Measurements from ENCODE around the gene THPO.

THPO gene

DNA sequence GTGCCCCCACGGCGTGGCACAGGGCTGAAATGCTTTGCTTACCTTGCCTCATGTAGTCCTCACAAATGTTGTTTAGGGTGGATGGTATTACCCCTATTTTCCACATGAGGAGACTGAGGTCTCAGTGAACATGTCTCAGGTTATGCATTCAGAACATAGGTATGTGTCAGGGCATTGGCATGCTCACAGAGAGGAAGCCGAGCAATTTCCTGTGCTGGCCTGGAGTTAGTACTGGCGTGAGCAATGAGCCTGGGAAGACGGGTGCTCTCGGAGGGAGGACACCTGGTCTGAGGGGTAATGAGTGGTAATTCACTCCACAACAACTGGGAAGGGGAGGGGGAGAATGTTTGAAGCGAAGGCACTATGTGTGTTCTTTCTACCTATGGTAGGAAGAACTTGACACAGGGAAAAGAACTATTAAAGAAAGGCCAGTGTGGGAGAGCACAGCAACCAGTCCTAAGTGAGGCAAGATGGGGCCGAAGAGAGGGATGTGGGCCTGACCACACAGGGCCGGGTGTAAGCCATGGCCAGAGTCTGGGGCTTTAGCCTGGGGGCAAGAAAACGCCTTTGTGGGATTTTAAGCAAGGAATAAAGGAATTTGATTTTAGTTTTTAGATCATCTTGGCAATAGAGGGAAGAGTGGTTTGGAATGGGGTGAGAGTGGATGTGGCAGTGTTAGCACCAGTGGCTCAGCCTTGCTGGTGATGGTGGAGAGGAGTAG, 45.5 kb downstream of the THPO start:
- peaks cover 38% of the 10 kb centered on the region for H3K4me1 Mint-ChIP-seq (ENCODE audit: low read depth)
- H3K9me3 Mint-ChIP-seq: no peaks in the 10 kb centered on the region
- H3K36me3 Mint-ChIP-seq (ENCODE audit: low read depth): peaks cover 83% of the 10 kb centered on the region
- H3K4me3 Mint-ChIP-seq: no peak overlapping the region
- intact Hi-C loops (cut with micrococcal nuclease): no loop called here
- no peaks in the 10 kb centered on the region for H3K27me3 Mint-ChIP-seq
- peak overlapping the region; percentile 90 for H3K27ac Mint-ChIP-seq

- Mint-ChIP-seq H3K9me3 (no peaks in the 10 kb centered on the region), H3K27me3 (no peaks in the 10 kb centered on the region), H3K4me3 (no peak overlapping the region), H3K36me3 (ENCODE audit: low read depth) (peaks cover 100% of the 10 kb centered on the region), H3K4me1 (ENCODE audit: low read depth) (peaks cover 18% of the 10 kb centered on the region), H3K27ac (no peak overlapping the region)
- intact Hi-C loops (cut with micrococcal nuclease): no loop called here
These were observed 49.5 kb downstream of the THPO start for GRCh38 chr3:184328516-184328915.

- Mint-ChIP-seq H3K27ac (peak overlapping the region; percentile 50), H3K27me3 (no peaks in the 10 kb centered on the region), H3K4me3 (no peak overlapping the region), H3K4me1 (ENCODE audit: low read depth) (peaks cover 17% of the 10 kb centered on the region), H3K36me3 (ENCODE audit: low read depth) (peaks cover 100% of the 10 kb centered on the region), H3K9me3 (no peaks in the 10 kb centered on the region)
- intact Hi-C loops (cut with micrococcal nuclease): no loop called here
These were observed 50.8 kb downstream of the THPO start for GRCh38 chr3:184327171-184327570.

- Mint-ChIP-seq H3K4me3 (no peak overlapping the region), H3K9me3 (no peaks in the 10 kb centered on the region), H3K27me3 (no peaks in the 10 kb centered on the region), H3K27ac (no peak overlapping the region), H3K4me1 (ENCODE audit: low read depth) (peaks cover 30% of the 10 kb centered on the region), H3K36me3 (ENCODE audit: low read depth) (peaks cover 100% of the 10 kb centered on the region)
- intact Hi-C loops (cut with micrococcal nuclease): no loop called here
These were observed 52.2 kb downstream of the THPO start for GRCh38 chr3:184325715-184326369.

GRCh38 chr3:184325269-184325668, 52.7 kb downstream of the THPO start:
- Mint-ChIP-seq H3K4me1 (ENCODE audit: low read depth) (peaks cover 36% of the 10 kb centered on the region), H3K27ac (no peak overlapping the region), H3K4me3 (no peak overlapping the region), H3K9me3 (no peaks in the 10 kb centered on the region), H3K27me3 (no peaks in the 10 kb centered on the region), H3K36me3 (ENCODE audit: low read depth) (peaks cover 100% of the 10 kb centered on the region)
- intact Hi-C loops (cut with micrococcal nuclease): no loop called here

DNA sequence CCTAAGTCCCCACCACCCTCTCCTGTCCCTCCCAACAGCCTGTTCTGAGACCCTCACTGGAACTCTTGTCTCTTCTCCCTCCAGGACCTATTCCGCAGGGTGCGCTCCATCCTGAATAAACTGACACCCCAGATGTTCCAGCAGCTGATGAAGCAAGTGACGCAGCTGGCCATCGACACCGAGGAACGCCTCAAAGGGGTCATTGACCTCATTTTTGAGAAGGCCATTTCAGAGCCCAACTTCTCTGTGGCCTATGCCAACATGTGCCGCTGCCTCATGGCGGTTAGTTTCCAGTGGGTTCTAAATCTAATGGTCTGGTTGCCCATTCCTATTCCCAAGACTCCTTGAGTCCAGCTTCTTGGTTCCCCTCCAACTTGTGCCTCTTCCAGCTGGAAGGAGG, 54.3 kb downstream of the THPO start:
- Mint-ChIP-seq H3K4me1 (ENCODE audit: low read depth) (peaks cover 52% of the 10 kb centered on the region), H3K27me3 (no peaks in the 10 kb centered on the region), H3K4me3 (no peak overlapping the region), H3K27ac (peak overlapping the region; percentile 80), H3K9me3 (no peaks in the 10 kb centered on the region), H3K36me3 (ENCODE audit: low read depth) (peaks cover 94% of the 10 kb centered on the region)
- intact Hi-C loops (cut with micrococcal nuclease): no loop called here

GRCh38 chr3:184322731-184323487, 55.1 kb downstream of the THPO start:
- peak overlapping the region; percentile 80 for H3K27ac Mint-ChIP-seq
- intact Hi-C loops (cut with micrococcal nuclease): no loop called here
- H3K36me3 Mint-ChIP-seq (ENCODE audit: low read depth): peaks cover 92% of the 10 kb centered on the region
- H3K4me3 Mint-ChIP-seq: peak overlapping the region; percentile 10
- no peaks in the 10 kb centered on the region for H3K9me3 Mint-ChIP-seq
- H3K4me1 Mint-ChIP-seq (ENCODE audit: low read depth): peaks cover 57% of the 10 kb centered on the region
- H3K27me3 Mint-ChIP-seq: no peaks in the 10 kb centered on the region
